Stimulated activated CD4-positive, alpha-beta T cell treated with anti-CD3 and anti-CD28 coated beads, Interleukin-12 subunit alpha, Interleukin-12 subunit beta, amount 100 ng/mL, for 4 hours (primary cell): Measurements from ENCODE around the gene SMG7.
A peak's percentile ranks its signal among the peaks of the same experiment; 100 is the strongest.
"Not testable (repeated sequence)": the region's sequence is repeated elsewhere in the genome, so short reads cannot be mapped to it uniquely, and the experiment has no call there.

Experiments
- DNase-seq: peaks from one replicate; pipeline ENCODE4 v3.0.0-alpha.2; 2020

SMG7 gene, protein sequence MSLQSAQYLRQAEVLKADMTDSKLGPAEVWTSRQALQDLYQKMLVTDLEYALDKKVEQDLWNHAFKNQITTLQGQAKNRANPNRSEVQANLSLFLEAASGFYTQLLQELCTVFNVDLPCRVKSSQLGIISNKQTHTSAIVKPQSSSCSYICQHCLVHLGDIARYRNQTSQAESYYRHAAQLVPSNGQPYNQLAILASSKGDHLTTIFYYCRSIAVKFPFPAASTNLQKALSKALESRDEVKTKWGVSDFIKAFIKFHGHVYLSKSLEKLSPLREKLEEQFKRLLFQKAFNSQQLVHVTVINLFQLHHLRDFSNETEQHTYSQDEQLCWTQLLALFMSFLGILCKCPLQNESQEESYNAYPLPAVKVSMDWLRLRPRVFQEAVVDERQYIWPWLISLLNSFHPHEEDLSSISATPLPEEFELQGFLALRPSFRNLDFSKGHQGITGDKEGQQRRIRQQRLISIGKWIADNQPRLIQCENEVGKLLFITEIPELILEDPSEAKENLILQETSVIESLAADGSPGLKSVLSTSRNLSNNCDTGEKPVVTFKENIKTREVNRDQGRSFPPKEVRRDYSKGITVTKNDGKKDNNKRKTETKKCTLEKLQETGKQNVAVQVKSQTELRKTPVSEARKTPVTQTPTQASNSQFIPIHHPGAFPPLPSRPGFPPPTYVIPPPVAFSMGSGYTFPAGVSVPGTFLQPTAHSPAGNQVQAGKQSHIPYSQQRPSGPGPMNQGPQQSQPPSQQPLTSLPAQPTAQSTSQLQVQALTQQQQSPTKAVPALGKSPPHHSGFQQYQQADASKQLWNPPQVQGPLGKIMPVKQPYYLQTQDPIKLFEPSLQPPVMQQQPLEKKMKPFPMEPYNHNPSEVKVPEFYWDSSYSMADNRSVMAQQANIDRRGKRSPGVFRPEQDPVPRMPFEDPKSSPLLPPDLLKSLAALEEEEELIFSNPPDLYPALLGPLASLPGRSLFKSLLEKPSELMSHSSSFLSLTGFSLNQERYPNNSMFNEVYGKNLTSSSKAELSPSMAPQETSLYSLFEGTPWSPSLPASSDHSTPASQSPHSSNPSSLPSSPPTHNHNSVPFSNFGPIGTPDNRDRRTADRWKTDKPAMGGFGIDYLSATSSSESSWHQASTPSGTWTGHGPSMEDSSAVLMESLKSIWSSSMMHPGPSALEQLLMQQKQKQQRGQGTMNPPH

DNA sequence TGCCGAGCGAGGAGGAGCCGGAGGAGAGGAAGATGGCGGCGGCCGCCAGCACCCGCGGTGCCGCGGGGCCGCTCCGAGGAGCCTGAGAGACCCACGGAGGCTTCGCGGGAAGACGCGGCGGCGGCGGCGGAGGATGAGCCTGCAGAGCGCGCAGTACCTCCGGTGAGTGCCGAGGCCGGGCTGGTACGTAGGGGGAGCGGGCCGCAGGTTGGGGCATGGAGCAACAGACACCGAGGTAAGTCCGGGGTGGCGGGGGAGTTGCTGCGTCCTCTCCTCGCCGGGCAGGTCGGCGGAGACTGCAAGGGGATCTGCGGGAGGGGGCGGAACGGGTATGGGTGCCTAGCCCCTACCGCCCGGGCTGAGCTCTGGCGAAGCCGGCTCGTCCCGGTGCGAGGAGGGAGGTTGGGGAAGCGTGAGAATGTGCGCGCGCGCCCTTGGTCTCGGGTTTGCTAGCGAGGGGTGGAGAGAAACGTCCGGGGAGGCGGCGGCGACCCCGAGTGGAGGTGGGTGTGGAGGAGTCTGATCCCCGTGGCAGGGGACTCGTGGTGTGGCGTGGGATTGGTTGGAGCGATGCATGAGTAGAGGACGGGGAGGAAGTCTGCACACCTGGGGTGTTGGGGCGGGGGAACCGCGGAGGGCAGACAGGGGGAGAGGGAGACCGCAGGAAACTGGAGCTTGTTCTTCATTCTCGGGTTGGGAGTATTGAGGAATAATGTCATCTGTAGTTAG, at the start of gene SMG7:
SMG7 (plus strand) TSS at position 12 of the 729 bp plus-strand sequence; CDS start at position 134, 122 bp downstream.
- DNase-seq: peak; percentile 49

DNA sequence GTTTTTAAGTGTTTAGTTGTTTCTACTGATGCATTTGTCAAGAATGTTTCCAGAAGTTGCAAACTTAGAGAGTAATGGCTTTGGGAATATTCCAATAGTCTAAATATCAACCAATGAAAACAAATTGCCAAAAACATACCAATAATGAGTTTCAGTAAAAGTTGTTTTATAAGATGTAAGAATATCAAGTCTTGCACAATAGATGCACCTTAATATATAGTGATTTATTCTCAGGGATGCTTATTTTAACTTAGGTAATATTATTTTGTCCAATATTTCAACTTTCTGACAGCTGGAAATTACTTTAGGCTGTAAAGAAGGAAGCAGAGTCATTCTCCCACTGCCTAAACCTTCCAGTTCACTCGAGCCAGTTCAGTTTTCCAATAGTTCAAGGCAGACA, 48.8 kb upstream of the SMG7 start:
- no peak for DNase-seq

DNA sequence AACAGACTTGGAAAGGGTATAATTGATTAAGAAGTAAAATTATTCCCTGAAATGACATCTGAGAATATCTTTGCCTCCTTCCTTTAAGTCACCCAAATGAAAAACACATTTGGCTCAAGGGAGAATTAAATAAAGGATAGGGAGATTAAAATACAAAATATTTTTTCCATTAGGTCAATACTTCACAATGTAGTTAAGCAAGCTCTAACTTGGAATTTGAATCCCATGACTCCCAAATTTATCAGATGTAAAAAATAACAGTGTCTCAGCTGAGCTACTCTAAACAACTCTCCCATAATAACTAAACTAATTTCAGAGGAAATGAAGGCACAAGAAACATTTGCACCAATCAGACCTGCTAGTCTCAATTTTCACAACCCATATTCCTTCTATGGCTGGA, 47.6 kb upstream of the SMG7 start:
- no peak for DNase-seq

DNA sequence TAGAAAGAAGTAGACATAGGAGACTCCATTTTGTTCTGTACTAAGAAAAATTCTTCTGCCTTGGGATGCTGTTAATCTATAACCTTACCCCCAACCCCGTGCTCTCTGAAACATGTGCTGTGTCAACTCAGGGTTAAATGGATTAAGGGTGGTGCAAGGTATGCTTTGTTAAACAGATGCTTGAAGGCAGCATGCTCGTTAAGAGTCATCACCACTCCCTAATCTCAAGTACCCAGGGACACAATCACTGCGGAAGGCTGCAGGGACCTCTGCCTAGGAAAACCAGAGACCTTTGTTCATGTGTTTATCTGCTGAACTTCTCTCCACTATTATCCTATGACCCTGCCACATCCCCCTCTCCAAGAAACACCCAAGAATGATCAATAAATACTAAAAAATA, 44.7 kb upstream of the SMG7 start:
- not testable (repeated sequence) for DNase-seq

DNA sequence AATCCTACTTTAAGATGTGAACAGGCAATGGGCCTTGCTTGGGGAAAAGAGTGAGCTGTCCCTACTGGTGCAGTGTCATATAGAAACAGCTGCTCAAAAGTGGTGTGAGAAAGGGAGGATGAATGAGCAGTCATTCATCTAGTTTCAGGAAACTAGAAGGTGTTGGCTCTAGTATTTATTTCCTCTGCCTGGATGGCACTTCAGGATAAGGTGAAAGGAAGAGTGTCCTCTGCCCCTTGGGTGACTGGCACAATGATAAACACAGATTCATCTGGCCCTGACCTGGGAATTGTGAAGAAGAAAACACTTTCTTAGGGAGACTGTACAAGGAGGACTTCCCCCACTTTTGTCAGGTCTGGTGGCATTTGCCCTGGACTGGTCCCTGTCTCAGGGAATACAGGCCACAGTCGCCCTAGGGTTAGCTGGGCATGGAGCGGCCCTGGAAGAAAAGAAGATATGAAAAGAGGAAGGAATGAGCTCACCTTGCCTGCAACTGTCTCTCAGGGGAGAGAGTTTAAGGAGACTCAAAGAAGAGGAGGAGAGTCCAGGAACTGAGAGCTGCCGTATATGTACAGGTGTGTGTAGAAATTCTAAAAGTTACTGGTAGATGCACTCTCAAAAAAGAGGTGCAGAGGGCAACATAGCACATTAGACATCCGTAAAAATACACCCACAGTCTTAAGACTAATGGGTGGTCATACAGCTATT, 40.3 kb upstream of the SMG7 start:
- no peak for DNase-seq

DNA sequence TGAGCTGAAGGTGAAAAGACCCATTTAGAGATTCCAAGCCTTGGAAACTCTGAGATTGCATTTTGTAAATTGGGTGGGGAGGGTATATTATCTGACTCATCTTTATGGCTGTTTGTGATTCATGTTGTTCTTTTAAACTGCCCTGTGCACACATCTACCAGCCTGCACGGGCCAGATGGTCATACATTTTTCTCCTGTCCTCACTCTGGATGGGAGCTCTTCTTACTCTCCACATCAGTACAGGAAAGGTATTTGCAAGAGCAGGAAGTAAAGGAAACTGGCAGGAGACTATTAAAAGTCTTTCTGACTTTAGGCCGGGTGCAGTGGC, 39.8 kb upstream of the SMG7 start:
- no peak for DNase-seq

DNA sequence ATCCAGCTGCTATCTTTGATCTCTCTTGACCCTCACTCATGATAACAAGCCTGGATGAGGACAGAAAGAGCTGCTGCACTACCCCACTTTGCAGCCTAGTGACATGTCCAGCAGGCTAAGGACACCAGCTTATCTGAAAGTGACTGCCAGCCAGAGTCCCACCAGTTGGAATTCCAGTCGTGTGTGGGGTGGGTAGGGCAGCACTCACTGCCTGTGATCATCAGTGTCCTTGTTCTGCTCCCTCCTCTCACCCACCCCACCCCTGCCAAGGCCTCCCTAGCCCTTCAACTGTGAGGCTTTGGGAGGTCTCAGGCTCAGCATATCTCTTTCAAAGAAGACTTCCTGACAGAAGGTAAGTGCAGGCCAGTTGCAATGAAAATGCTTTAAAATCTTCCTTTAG, 38.6 kb upstream of the SMG7 start:
- DNase-seq: no peak

DNA sequence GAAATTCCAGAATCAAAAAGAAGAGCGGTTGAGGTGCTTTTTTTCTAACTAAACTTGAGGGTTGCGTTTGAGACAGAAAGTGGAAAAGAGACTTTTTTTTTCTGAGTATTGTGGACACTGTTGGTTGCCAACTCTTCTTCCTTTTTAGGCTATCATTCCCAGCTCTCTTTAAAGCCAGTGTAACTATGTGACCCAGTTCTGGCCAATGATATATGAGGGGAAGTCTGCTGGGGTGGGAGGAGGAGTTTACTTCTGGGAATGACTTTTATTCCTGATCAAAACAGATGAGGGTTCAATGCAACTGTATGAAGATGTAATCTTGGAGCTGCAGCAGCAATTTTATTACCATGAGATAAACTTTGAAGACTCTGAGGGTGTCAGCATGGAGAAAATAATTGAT, 36.8 kb upstream of the SMG7 start:
- no peak for DNase-seq

DNA sequence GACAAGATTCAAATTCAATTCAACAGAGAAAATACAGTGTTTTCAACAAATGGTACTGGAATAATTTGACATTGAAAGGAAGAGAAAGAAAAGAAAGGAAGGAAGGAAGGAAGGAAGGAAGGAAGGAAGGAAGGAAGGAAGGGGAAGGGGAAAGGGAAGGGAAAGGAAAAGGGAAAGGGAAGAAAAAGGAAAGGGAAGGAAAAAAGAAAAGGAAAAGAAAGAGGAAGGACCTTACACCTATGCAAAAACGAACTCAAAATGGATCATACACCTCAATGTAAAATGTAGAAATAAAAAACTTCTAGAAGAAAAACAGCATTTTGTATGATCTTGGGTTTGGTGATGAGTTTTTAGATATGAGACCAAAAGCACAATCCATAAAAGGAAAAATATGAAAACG, 34.2 kb upstream of the SMG7 start:
- no peak for DNase-seq

DNA sequence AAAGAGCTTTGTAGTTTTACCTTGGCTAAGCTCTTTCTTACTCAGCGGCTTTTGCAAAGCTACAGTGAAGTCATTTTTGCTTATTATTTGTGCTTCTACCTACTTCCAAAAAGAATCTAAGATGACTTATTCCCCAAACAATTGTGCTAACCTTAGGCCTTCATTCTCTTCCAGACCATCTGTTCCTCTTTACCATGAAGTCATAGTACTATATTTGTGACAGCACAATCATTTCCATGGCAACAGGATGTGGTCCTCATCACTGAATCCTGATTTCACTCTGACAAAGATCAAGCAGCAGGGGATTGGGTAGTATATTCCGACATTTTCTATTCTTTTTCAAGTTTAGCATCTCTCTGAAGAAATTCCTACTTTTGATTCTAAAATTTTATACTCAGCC, 29.3 kb upstream of the SMG7 start:
- no peak for DNase-seq

DNA sequence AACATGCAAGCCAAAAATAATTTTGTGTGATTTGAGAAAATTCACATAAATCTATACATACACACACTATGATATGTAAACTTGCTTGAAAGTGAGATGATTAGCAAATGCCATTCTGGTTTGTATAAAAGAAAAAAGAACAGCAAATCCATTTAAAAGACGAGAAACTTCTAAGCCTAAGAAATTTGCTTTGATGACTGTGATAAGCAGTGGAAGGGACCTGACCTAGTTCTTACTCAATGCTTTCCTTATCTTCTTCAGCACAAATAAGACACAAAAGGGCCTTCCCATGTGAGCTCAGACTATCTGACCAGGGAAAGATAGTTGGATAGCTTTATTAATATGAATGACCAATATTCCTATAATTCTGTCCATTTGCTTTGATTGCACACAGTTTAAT, 28.8 kb upstream of the SMG7 start:
- no peak for DNase-seq

DNA sequence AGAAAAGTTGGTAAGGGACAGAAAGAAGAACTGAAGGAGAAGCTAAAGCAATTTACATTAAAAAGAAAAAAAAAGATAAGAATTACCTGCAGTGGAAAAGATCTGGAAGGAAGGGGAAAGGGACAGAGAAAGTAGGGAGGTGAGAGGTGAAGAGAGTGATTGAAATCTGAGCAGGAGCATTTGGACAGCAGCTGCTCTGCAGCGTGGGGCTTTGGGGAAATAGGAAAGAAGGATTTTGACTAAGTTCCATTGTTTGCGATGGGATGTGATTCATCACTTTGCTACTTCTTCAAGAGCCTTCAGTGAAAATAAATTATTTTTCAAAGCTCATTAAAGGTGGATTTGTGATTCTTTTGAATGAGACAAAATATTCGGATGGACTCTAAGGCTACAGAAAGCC, 28.1 kb upstream of the SMG7 start:
- no peak for DNase-seq

DNA sequence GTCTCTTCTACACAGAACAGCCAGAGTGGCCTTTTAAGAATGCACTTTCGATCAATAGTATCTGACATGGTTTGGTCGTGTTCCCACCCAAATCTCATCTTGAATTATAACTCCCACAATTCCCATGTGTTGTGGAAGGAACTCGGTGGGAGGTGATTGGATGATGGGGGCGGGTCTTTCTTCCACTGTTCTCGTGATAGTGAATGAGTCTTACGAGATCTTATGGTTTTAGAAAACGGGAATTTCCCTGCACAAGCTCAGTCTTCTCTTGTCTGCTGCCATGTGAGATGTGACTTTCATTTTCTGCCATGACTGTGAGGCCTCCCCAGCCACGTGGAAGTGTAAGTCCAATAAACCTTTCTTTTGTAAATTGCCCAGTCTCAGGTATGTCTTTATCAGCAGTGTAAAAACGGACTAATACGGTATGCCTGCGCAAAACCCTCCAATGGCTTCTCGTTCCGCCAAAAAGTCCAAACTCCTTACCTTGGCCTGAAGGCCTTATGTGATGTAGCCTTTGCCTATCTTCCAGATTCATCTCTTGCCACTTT, 23.0 kb upstream of the SMG7 start:
- DNase-seq: no peak

DNA sequence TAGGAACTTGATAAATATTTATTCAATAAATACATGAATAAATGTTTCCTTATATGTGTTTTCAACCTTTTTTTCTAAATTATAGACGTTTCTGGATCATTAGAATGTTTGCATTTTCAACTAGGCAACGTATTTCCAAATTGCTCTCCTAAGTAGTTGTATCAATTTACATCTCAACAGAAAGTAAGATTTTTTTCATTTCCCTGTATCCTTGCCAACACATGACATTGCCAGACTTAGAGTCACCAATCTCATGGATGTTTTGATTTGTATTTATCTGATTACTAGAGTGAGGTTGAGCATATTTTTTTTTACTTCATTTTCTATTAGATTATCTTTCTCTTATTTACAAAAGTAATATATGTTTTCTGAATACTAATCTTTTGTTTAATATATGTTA, 22.2 kb upstream of the SMG7 start:
- no peak for DNase-seq

DNA sequence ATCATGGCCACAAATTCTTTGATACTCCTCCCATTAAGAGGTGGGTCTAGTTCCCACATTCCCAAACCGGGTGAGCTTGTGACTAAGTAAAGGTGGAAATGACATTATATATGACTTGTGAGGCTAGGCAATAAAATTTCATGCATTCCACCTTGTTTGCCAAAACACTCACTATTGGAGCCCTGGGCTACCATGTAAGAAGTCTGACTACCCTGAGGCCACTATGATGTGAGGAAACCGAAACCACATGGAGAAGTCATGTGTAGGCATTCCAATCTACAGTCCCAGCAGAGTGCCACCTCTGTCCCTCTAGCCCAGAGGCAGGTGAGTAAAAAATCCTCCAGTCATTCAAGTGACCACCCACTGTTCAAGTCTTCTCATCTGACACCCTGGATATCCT, 17.9 kb upstream of the SMG7 start:
- no peak for DNase-seq

DNA sequence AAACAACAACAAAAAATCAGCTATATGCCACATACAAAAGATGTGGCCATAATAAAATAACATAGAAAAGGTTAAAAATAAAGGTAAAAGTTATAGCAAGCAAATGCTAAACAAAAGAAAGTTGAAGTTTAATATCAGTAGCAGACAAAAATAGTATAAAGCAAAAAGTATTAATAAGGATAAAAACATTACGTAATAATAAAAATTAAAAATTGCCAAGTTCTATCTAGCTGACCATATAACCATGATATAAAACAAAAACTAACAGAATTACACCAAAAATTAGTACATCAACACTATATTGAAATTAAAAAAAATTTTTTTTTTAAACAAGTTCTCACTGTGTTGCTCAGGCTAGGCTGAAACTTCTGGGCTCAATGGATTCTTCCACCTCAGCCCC, 15.5 kb upstream of the SMG7 start:
- no peak for DNase-seq

DNA sequence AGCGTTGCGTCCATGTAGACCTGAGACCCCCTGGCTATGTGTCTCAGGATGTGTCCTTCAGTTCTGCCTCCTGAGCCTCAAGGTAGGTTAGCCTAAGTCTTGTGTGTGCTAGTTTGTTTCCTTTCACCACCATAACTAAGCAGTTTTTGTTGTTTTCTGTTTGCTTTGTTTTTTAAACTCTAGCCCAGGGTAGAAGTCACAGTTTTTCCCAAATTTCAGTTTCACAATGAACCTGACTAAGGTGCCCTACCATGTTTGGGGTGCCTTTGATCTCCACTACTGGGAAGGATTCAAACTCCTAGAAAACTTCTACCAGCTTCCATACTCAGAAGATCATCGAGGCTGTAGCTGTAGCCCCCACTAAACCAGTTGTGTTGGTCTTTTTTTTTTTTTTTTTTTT, 14.8 kb upstream of the SMG7 start:
- DNase-seq: no peak

DNA sequence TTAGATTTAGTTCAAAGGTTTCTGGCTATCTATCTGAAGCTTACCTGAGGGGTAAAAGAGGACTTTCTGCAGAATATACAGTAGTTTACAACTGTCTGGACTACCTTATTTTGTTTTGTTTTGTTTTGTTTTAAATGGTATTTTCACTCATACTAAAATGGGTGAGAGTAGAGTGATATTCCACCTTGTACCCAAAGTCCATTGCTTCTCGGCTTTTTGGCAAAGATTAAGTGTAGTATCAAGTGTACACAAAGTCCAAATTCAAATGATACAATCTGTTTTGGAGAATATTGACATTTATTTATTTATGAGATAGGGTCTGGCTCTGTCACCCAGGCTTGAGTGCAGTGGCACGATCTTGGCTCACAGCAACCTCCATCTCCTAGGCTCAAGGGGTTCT, 11.7 kb upstream of the SMG7 start:
- DNase-seq: no peak

DNA sequence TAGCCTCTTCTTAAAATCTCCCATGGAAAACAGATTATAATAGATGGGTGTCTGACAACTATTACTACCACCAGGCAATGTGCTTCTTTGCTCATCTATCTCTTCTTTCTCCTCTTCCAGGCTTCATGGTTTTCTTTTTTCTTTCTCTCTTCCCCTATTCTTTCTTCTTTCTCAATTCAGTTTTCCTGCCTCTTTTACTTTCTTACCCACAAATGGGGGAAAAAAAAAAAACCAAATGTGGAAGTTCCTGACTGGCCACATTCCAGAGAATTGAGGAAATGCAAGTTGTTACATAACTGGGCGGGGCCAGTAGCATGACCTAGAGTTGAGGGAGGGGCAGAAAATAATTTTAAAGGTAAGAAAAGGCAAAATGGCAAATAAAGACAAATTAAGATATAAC, 10.9 kb upstream of the SMG7 start:
- no peak for DNase-seq

DNA sequence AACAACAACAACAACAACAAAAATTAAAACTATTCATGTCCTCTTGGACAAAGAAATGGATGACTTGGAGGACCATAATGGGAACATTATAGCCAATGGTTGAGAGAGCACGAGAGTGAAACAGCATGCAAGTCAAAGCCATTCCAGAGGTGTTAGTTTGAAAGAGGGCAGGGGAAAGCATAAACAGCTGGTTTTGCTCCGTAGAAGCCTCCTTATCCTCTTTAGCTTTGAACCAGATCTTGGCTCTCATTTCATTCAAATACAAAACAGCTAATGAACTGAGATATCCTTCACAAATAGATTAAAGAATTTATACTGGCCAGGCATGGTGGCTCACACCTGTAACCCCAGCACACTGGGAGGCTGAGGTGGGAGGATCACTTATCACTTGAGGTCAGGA, 8.7 kb upstream of the SMG7 start:
- DNase-seq: no peak

DNA sequence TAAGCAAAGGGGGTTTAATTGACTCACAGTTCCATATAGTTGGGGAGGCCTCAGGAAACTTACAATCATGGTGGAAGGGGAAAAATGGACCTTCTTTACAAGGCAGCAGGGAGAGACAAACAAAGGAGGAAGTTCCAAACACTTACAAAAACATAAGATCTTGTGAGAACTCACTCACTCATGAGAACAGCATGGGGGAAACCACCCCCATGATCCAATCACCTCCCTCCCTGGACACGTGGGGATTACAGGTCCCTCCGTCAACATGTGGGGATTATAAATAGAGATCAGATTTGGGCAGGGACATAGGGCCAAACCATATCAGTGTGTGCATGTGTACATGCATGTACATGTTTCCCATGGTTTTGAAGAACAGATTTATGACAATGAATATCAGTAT, 5.5 kb upstream of the SMG7 start:
- no peak for DNase-seq

DNA sequence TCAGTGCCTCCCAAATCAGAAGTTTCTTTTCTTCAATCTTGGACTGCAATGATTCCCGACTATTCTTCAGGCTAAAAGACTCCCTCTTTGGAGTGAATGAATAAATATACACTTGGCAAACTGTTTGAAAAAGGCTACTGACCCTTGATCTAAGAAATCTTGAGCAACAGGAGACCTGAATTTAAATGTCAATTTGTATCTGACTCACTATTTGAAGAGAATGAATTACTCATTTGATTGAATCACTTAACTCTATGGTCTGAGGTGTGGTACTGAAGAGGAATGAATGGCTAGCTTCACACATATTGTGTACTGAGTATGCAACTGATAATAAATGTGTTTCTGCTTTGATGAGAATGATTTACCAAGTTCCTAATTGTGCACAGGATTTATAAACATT, 4.6 kb upstream of the SMG7 start:
- no peak for DNase-seq
